HepG2 (cell line): ENCODE data around the gene SRY. TPM values are rescaled to one million over a fixed set of nuclear protein-coding genes. Genes with fewer than 3 reads are reported as not detected.
A peak's percentile ranks its signal among the peaks of the same experiment; 100 is the strongest.

Source experiments
- ATAC-seq: fragments of 200-7000 bp; cut with Tn5 transposase; 3 replicates; pipeline ENCODE4 v1.9.1; 2020; ENCODE audit warnings: mild to moderate bottlenecking, moderate library complexity
- BruUV-seq: library from RNA; stranded (reverse); fragments of 400-500 nt; replicated peaks from 2 replicates; lab custom pipeline; 2021; lab: Mats Ljungman, UMichigan
- CTCF ChIA-PET: fragments of 300-600 bp; formaldehyde crosslinking; extraction: SDS; loops from one replicate; lab custom pipeline; 2021; ENCODE audit warnings: low total read pairs, inconsistent platforms, low intra/inter-chr PET ratio; lab: Yijun Ruan, JAX
- POLR2A ChIA-PET: fragments of 350-600 bp; sonication (Branson Sonifier 250); formaldehyde crosslinking; loops from one replicate; lab custom pipeline; 2020; ENCODE audit warnings: antibody characterized with exemption, inconsistent platforms; lab: Yijun Ruan, JAX
- DNase-seq: peaks from one replicate; pipeline ENCODE4 v3.0.0-alpha.2; 2015; ENCODE audit warnings: low spot score
- FAIRE-seq: peaks from 3 replicates; lab custom pipeline; 2011; peaks lifted over from hg19 to GRCh38; lab: Jason Lieb, UNC
- H2AFZ ChIP-seq: one replicate; pipeline ENCODE4 v1.6.1; 2011; ENCODE audit warnings: low read length, inconsistent platforms
- H3K27ac ChIP-seq: fragments of 300-600 bp; 3 replicates; pipeline ENCODE4 v1.8.0; 2011; ENCODE audit warnings: mixed run types, mild to moderate bottlenecking, mixed read lengths, low read length, inconsistent platforms; ENCODE audit not compliant: insufficient read depth; ENCODE audit errors: extremely low read length
- H3K27me3 ChIP-seq, 2 experiments: fragments of 200-600 bp in 1 of 2; 2 replicates in 1 of 2; 3 replicates in 1 of 2; pipeline versions ENCODE4 v1.6.0 to v1.8.0; 2011; ENCODE audit warnings: low read length in 2 of 2, mild to moderate bottlenecking in 2 of 2, moderate library complexity in 2 of 2, inconsistent platforms in 1 of 2; ENCODE audit not compliant: insufficient read depth in 2 of 2, control insufficient read depth in 1 of 2
- H3K36me3 ChIP-seq, 2 experiments: fragments of 200-600 bp in 1 of 2; replicated peaks in 1 of 2; 2 replicates in 1 of 2; 3 replicates in 1 of 2; pipeline versions ENCODE4 v1.5.1 to v1.8.0; 2011; ENCODE audit warnings: low read length in 2 of 2, inconsistent platforms in 1 of 2; ENCODE audit not compliant: insufficient read depth in 2 of 2, control insufficient read depth in 1 of 2
- H3K4me1 ChIP-seq: 2 replicates; pipeline ENCODE4 v1.5.1; 2012; ENCODE audit warnings: low read length, inconsistent platforms; ENCODE audit not compliant: insufficient read depth
- H3K4me2 ChIP-seq: 2 replicates; pipeline ENCODE4 v1.6.0; 2011; ENCODE audit warnings: low read depth, low read length, inconsistent platforms
- H3K4me3 ChIP-seq, 3 experiments: fragments of 200-600 bp in 1 of 3; sonication (generic), shearing (Covaris generic) in 1 of 3; replicated peaks in 1 of 3; 2 replicates each; pipeline ENCODE4 v1.5.1; 2011 to 2016; ENCODE audit warnings: low read length in 3 of 3, inconsistent platforms in 2 of 3, low read depth in 2 of 3, mild to moderate bottlenecking in 2 of 3, control low read depth in 1 of 3, mixed read lengths in 1 of 3; ENCODE audit not compliant: insufficient read depth in 1 of 3
- H3K79me2 ChIP-seq: one replicate; pipeline ENCODE4 v1.6.1; 2011; ENCODE audit warnings: low read length, inconsistent platforms; ENCODE audit not compliant: insufficient read depth
- H3K9ac ChIP-seq: 2 replicates; pipeline ENCODE4 v1.6.0; 2011; ENCODE audit warnings: mild to moderate bottlenecking, low read depth, low read length, inconsistent platforms; ENCODE audit not compliant: insufficient read depth
- H3K9me3 ChIP-seq: 2 replicates; pipeline ENCODE4 v1.5.1; 2012; ENCODE audit warnings: mild to moderate bottlenecking, low read length
- H4K20me1 ChIP-seq: 2 replicates; pipeline ENCODE4 v1.6.0; 2011; ENCODE audit warnings: inconsistent platforms, mild to moderate bottlenecking, low read length, moderate library complexity; ENCODE audit not compliant: insufficient read depth
- CBFB ChIP-seq: sonication (generic); formaldehyde crosslinking; IDR thresholded peaks from 2 replicates; pipeline ENCODE4 v1.4.0; 2020; ENCODE audit warnings: missing genetic modification reagents
- CEBPG ChIP-seq: IDR thresholded peaks from 2 replicates; pipeline ENCODE4 v1.6.1; 2016
- CSRNP2 ChIP-seq: sonication (generic); formaldehyde crosslinking; conservative IDR thresholded peaks from 2 replicates; pipeline ENCODE4 v1.8.0; 2022; ENCODE audit warnings: low read depth, missing genetic modification reagents
- GTF2F1 ChIP-seq: fragments of 150-350 bp; IDR thresholded peaks from 2 replicates; pipeline ENCODE4 v1.6.1; 2014; ENCODE audit warnings: low read length
- HDAC6 ChIP-seq: fragments of 200-600 bp; sonication (generic); IDR thresholded peaks from 2 replicates; pipeline ENCODE4 v1.7.0; 2017; ENCODE audit warnings: mild to moderate bottlenecking, antibody characterized with exemption, low read length, low read depth
- RXRB ChIP-seq: IDR thresholded peaks from 2 replicates; pipeline ENCODE4 v1.6.1; 2016; ENCODE audit warnings: borderline replicate concordance, missing genetic modification reagents, missing compliant biosample characterization
- SP4 ChIP-seq: sonication (generic); formaldehyde crosslinking; IDR thresholded peaks from 2 replicates; pipeline ENCODE4 v1.8.1; 2023; ENCODE audit warnings: mild to moderate bottlenecking, missing genetic modification reagents
- ZBTB20 ChIP-seq: sonication (generic); formaldehyde crosslinking; IDR thresholded peaks from 2 replicates; pipeline ENCODE4 v1.8.1; 2023; ENCODE audit warnings: missing genetic modification reagents, low read depth, mild to moderate bottlenecking, borderline replicate concordance
- ZNF296 ChIP-seq: sonication (generic); formaldehyde crosslinking; conservative IDR thresholded peaks from 2 replicates; pipeline ENCODE4 v1.5.0; 2020; ENCODE audit warnings: mild to moderate bottlenecking, missing genetic modification reagents
- ZNF414 ChIP-seq: sonication (generic); formaldehyde crosslinking; IDR thresholded peaks from 2 replicates; pipeline ENCODE4 v1.5.0; 2020; ENCODE audit warnings: missing genetic modification reagents
- WGBS: methylation state at CpG from one replicate; pipeline ENCODE4 v1.1.6; 2017; ENCODE audit warnings: low lambda C conversion rate; 5-methylcytosine and 5-hydroxymethylcytosine counted together
- in situ Hi-C: cut with HindIII; loops from 2 replicates; pipeline ENCODE4 v1.10.0; 2017; ENCODE audit warnings: low pct_unique_long_range_greater_than_20kb; ENCODE audit not compliant: extremely low pct_ligation_motif_present
- intact Hi-C: fragments of 100-400 bp; cut with micrococcal nuclease; formaldehyde crosslinking; loops from one replicate; pipeline ENCODE4 v1.10.0; 2022; ENCODE audit not compliant: unreplicated experiment
- polyA plus RNA-seq, 8 experiments: library from polyadenylated mRNA; depleted of rRNA in 3 of 8; stranded (reverse) in 7 of 8; unstranded in 1 of 8; fragments of >200 nt; fragmentation: Illumina TruSeq in 4 of 8; extraction: Trizol in 4 of 8; gene quantifications; 2 replicates each; pipeline versions ENCODE4 v1.2.1 to v1.2.3, GENCODE V29; 2011 to 2016; ENCODE audit warnings: low read depth in 4 of 8, missing spikeins in 1 of 8, mixed read lengths in 1 of 8; ENCODE audit not compliant: insufficient read depth in 1 of 8
- total RNA-seq, 5 experiments: library from RNA; depleted of rRNA; stranded (reverse); fragments of >200 nt; fragmentation: Illumina TruSeq; extraction: Trizol; gene quantifications; 2 replicates each; pipeline ENCODE4 v1.2.3, GENCODE V29; 2016; ENCODE audit warnings: low read depth in 1 of 5

Gene SRY
- total and polyA plus RNA-seq, 2 of the 13 experiments (the other 11 are each of a cell fraction or from before 2014, with no cell fraction given): 3.4 to 4.7 TPM

- no peaks in the 10 kb centered on the region for H3K27me3 ChIP-seq
- no peak for DNase-seq
- H3K36me3 ChIP-seq: no peaks in the 10 kb centered on the region
- in situ Hi-C loops (no loop called here), intact Hi-C loops (no loop called here)
- CTCF ChIA-PET: no interaction called here
- no peaks in the 10 kb centered on the region for H3K9me3 ChIP-seq
- H3K27ac ChIP-seq: peak overlapping the region; percentile 95
- H3K4me2 ChIP-seq: peak overlapping the region; percentile 74
- TF ChIP-seq RXRB: no peak
- no peaks in the 10 kb centered on the region for H4K20me1 ChIP-seq
- peaks cover 39% of the 10 kb centered on the region for H3K4me1 ChIP-seq
- peak overlapping the region; percentile 5 for H2AFZ ChIP-seq
- FAIRE-seq: peak; percentile 30
- peak overlapping the region; percentile 75 for H3K9ac ChIP-seq
- no TSS peak for BruUV-seq
- WGBS: 0% methylated on average over 1 of the region's 2 CpGs
- peaks cover 7% of the 10 kb centered on the region for H3K79me2 ChIP-seq
- POLR2A ChIA-PET: no interaction called here
- peak; percentile 72 for ATAC-seq
- H3K4me3 ChIP-seq: peak overlapping the region; percentile 39 to 50 (median 45); a peak in 4 of 6 replicates
Measured at GRCh38 chrY:2837078-2837477, 49.6 kb upstream of the SRY start.

GRCh38 chrY:2835230-2835629 is 47.7 kb upstream of the SRY start:
- CTCF ChIA-PET: no interaction called here
- Histone ChIP-seq H2AFZ (no peak overlapping the region), H3K4me3 (no peak overlapping the region), H3K79me2 (no peaks in the 10 kb centered on the region), H3K4me1 (peaks cover 39% of the 10 kb centered on the region), H3K27ac (no peak overlapping the region), H4K20me1 (no peaks in the 10 kb centered on the region), H3K9me3 (no peaks in the 10 kb centered on the region), H3K36me3 (no peaks in the 10 kb centered on the region), H3K4me2 (no peak overlapping the region), H3K9ac (no peak overlapping the region), H3K27me3 (no peaks in the 10 kb centered on the region)
- no peak for FAIRE-seq
- POLR2A ChIA-PET: interaction anchor here (0.8 kb wide), 1 partner anchor 54 kb away, joined by 4 read pairs; no protein-coding TSS in a partner anchor
- peak; percentile 32; the same call in 1 of the 3 replicates for ATAC-seq
- intact Hi-C loops: no loop called here
- no TSS peak for BruUV-seq
- in situ Hi-C loops: no loop called here
- DNase-seq: peak; percentile 53
- TF ChIP-seq ZNF296 (no peak), CSRNP2 (CRISPR knock-in tag) (no peak), HDAC6 (no peak), GTF2F1 (no peak), CBFB (CRISPR knock-in tag) (no peak), ZBTB20 (no peak), CEBPG (CRISPR knock-in tag) (no peak), SP4 (CRISPR knock-in tag) (no peak), ZNF414 (CRISPR knock-in tag) (no peak)
